Mucosa of rectum (tissue), 2 donors: ENCODE results near the gene SLC16A11.
"Not testable (repeated sequence)": the region's sequence is repeated elsewhere in the genome, so short reads cannot be mapped to it uniquely, and the experiment has no call there.

ENCODE experiments used
- H3K27ac ChIP-seq, 2 donors: one replicate each; pipeline ENCODE4 v1.7.0; 2013; ENCODE audit warnings: inconsistent platforms in 2 of 2, low read depth in 2 of 2, low read length in 2 of 2
- H3K27me3 ChIP-seq, 2 donors: one replicate each; pipeline ENCODE4 v1.7.0; 2013; ENCODE audit warnings: low read length in 2 of 2; ENCODE audit not compliant: control insufficient read depth in 2 of 2, insufficient read depth in 2 of 2
- H3K36me3 ChIP-seq, 2 donors: one replicate each; pipeline ENCODE4 v1.7.0; 2013; ENCODE audit warnings: low read length in 2 of 2; ENCODE audit not compliant: control insufficient read depth in 2 of 2, insufficient read depth in 2 of 2
- H3K4me1 ChIP-seq, 2 donors: one replicate each; pipeline ENCODE4 v1.7.0; 2013; ENCODE audit warnings: low read length in 2 of 2, mild to moderate bottlenecking in 1 of 2; ENCODE audit not compliant: control insufficient read depth in 2 of 2, insufficient read depth in 2 of 2
- H3K4me3 ChIP-seq, 2 donors: one replicate each; pipeline ENCODE4 v1.7.0; 2013; ENCODE audit warnings: low read length in 2 of 2
- H3K9ac ChIP-seq, 2 donors: one replicate each; pipeline ENCODE4 v1.7.0; 2013; ENCODE audit warnings: low read length in 2 of 2, low read depth in 1 of 2, mild to moderate bottlenecking in 1 of 2
- H3K9me3 ChIP-seq, 2 donors: one replicate each; pipeline ENCODE4 v1.7.0; 2013; ENCODE audit warnings: low read length in 2 of 2; ENCODE audit not compliant: control insufficient read depth in 2 of 2
- donor health status: healthy.
- donor health status: Normal muscosa, but diverticular disease.

SLC16A11 gene

DNA sequence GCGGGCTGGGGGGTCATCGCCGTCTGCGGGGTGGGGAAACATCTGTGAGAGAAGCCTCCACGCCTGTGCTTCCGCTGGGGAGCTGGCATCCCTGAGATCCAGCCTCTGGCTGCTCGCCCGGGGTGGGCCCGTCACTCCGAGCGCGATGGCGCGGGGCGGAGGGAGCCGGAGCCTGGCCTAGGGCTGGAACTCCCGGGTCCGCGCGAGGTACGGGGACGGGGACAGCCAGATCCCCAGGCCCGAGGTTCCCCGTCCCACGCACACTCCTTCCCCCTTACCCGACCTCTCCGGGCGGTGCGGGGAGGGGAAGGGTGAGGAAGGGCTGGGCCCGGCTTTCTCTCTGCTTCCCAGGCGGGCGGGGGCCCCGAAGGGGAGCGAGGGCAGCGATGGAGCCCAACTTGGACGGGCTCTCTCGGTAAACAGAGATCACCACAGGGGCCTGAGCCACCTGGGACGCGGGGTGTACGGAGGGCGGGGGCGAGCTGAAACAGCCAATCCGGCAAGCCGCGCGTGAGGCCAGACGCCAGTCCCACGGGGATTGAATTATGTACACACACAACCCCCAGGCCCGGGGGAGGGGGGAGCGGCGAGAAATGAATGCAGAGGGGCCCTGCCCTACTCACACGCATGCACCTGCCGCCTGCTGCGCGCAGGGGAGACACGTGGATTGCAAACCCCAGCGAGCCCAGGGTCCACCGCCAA lies at the start of gene SLC16A11:
Gene SLC16A11 (minus strand): TSS at position 596 of the 702 bp plus-strand sequence. CDS start 579 bp downstream, at position 17.
- H3K27ac ChIP-seq, result peak within 1 kb of the TSS; percentile 35 to 43

DNA sequence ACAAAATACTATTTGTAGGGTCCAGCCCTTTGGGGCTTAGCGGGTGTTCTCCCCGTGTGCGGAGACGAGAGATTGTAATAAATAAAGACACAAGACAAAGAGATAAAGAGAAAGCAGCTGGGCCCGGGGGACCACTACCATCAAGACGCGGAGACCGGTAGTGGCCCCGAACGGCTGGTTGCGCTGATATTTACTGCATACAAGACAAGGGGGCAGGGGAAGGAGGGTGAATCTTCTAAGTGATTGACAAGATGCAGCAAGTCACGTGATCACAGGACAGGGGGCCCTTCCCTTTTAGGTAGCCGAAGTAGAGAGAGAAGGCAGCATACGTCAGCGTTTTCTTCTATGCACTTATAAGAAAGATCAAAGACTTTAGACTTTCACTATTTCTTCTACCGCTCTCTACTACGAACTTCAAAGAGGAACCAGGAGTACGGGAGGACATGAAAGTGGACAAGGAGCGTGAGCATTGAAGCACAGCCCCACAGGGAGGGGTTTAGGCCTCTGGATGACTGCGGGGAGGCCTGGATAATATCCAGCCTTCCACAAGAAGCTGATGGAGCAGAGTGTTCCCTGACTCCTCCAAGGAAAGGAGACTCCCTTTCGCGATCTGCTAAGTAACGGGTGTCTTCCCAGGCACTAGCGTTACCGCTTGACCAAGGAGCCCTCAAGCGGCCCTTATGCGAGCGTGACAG lies 47.6 kb upstream of the SLC16A11 start:
- H3K27ac ChIP-seq, H3K9me3 ChIP-seq, H3K9ac ChIP-seq, H3K4me1 ChIP-seq, H3K4me3 ChIP-seq, H3K36me3 ChIP-seq, H3K27me3 ChIP-seq: not testable (repeated sequence)

More for the DNA sequence above, at the start of gene SLC16A11:
- Histone ChIP-seq H3K9ac (peak within 1 kb of the TSS; percentile 56 to 68), H3K9me3 (no peaks in the 10 kb centered on the region), H3K27me3 (peaks cover 0 to 5% of the 10 kb centered on the region in 2 donors), H3K36me3 (no peaks in the 10 kb centered on the region), H3K4me1 (peaks cover 30 to 38% of the 10 kb centered on the region in 2 donors), H3K4me3 (peak within 1 kb of the TSS; percentile 60 to 63)

DNA sequence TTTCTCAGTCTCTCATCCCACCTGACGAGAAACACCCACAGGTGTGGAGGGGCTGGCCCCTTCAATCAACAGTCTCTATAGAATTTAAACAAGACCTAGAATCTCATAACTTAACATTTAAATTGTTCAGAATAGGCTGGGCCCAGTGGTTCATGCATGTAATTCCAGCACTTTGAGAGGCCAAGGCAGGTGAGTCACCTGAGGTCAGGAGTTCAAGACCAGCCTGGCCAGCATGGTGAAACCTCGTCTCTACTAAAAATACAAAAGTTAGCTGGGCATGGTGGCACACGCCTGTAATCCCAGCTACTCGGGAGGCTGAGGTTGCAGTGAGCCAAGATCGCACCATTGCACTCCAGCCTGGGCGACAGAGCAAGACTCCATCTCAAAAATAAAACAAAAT lies 45.7 kb upstream of the SLC16A11 start:
- not testable (repeated sequence) for H3K27ac ChIP-seq, H3K9me3 ChIP-seq, H3K27me3 ChIP-seq, H3K36me3 ChIP-seq, H3K9ac ChIP-seq, H3K4me3 ChIP-seq, H3K4me1 ChIP-seq

GRCh38 chr17:7088442-7088841 lies 44.5 kb upstream of the SLC16A11 start:
- not testable (repeated sequence) for H3K4me1 ChIP-seq, H3K27ac ChIP-seq, H3K4me3 ChIP-seq, H3K9ac ChIP-seq, H3K9me3 ChIP-seq, H3K36me3 ChIP-seq, H3K27me3 ChIP-seq

DNA sequence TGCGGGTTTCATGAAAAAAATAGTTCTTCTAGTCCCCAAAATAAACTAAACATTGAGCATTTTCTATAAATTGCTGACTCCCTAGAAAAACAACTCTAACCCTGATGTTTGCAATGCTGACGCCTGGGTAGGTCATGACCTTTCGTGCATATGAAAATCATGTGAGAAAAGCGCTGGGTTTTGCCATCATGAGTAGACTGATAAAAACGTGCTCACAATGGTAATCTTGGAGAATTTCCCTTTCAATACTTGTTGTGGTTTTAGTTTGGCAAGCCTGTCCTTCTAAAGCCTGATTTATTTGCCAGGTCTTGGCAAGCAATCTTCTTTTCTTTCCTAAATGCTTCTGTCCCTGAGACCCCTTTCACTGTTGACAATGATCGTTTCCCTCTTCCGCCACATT lies 40.2 kb upstream of the SLC16A11 start:
- Histone ChIP-seq H3K4me1 (no peaks in the 10 kb centered on the region), H3K4me3 (no peak overlapping the region), H3K9me3 (no peaks in the 10 kb centered on the region), H3K27me3 (no peaks in the 10 kb centered on the region), H3K36me3 (no peaks in the 10 kb centered on the region), H3K27ac (no peak overlapping the region), H3K9ac (no peak overlapping the region)

GRCh38 chr17:7083592-7083991 lies 39.7 kb upstream of the SLC16A11 start:
- Histone ChIP-seq H3K36me3 (no peaks in the 10 kb centered on the region), H3K27ac (no peak overlapping the region), H3K4me3 (no peak overlapping the region), H3K4me1 (no peaks in the 10 kb centered on the region), H3K9me3 (no peaks in the 10 kb centered on the region), H3K9ac (no peak overlapping the region), H3K27me3 (no peaks in the 10 kb centered on the region)

DNA sequence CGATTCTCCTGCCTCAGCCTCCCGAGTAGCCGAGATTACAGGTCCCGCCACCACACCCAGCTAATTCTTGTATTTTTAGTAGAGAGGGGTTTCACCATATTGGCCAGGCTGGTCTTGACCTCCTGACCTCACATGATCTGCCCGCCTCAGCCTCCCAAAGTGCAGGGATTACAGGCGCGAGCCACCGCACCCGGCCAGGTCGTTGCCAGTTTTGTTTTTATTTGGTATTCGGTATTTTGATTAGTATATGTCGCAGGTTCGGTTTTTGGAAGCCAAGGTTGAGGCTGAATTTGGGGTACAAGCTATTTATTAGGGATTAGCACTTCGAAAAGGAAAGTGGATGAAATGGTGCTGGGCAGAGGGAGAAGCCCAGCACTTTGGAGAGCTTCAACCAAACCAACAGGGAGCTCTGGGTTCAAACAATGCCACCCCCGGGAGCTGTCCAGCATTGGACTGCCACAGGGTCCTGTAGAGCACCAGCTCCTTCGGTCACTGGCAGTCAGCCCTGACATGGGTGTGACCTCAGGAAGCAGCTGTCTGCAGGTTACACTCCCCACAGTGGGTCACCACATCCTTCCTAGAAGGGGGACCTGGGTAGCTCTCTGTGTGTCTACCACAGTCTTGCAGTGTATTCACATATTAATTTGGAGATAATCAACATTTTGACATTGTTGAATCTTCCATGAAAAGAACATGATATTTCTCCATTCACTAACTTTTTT lies 37.6 kb upstream of the SLC16A11 start:
- Histone ChIP-seq H3K4me1 (no peaks in the 10 kb centered on the region), H3K36me3 (no peaks in the 10 kb centered on the region), H3K9me3 (no peaks in the 10 kb centered on the region), H3K27me3 (no peaks in the 10 kb centered on the region), H3K9ac (no peak overlapping the region), H3K4me3 (no peak overlapping the region), H3K27ac (no peak overlapping the region)

DNA sequence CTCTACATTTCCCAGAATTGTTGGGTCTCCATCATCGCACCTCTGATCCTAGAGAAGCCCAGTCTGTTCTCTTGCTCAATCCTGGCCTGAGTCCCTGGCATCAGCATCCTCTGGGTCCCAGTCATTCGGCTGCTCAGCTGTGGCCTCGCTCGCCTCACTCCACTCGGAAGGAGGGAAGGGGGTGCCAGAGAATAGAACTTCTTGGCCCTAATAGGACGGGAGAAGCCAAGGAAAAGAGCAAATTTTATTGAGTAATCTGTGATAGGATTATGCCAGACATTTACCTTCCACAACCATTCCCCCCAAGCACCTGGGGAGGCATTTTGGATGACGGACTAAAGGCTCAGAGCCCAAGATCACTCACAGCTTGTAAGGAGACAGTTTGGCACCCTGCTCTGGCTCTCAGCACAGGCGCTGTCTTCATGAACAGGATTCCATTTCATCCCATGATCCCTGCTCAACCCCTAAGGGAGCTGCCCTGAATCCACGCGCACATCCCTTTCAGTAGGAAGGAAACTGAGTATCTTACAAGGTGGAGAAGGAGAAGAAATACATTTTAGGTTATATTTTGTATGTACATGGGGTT lies 36.7 kb upstream of the SLC16A11 start:
- no peak overlapping the region for H3K9ac ChIP-seq
- no peaks in the 10 kb centered on the region for H3K9me3 ChIP-seq
- H3K27me3 ChIP-seq, result no peaks in the 10 kb centered on the region
- H3K4me3 ChIP-seq, result no peak overlapping the region
- H3K36me3 ChIP-seq, result no peaks in the 10 kb centered on the region
- H3K4me1 ChIP-seq, result no peaks in the 10 kb centered on the region
- H3K27ac ChIP-seq, result no peak overlapping the region

GRCh38 chr17:7079581-7080455 lies 35.9 kb upstream of the SLC16A11 start, which contains the start of gene CLEC10A:
TSS of gene CLEC10A (minus strand) at chr17:7080251. CDS start at chr17:7078812, 1,439 bp downstream.
- Histone ChIP-seq H3K9me3 (no peaks in the 10 kb centered on the region), H3K4me1 (no peaks in the 10 kb centered on the region), H3K27me3 (no peaks in the 10 kb centered on the region), H3K36me3 (no peaks in the 10 kb centered on the region), H3K27ac (peak within 1 kb of the TSS in 1 of 2 donors; percentile 35), H3K9ac (no peak within 1 kb of the TSS), H3K4me3 (peak within 1 kb of the TSS in 1 of 2 donors; percentile 32)
